T-helper 2 cell (primary cell): ENCODE results near the gene SP3.

Source experiments
- DNase-seq, 5 experiments: peaks; one replicate each; pipeline versions ENCODE4 v3.0.0 to v3.0.0-alpha.2; 2012 to 2022
- total RNA-seq, 2 donors: gene quantifications; one replicate each; lab custom pipeline; 2026; lab: John Stamatoyannopoulos, UW

The SP3 gene
- total RNA-seq = 254 to 391 reads per million in 2 donors

DNA sequence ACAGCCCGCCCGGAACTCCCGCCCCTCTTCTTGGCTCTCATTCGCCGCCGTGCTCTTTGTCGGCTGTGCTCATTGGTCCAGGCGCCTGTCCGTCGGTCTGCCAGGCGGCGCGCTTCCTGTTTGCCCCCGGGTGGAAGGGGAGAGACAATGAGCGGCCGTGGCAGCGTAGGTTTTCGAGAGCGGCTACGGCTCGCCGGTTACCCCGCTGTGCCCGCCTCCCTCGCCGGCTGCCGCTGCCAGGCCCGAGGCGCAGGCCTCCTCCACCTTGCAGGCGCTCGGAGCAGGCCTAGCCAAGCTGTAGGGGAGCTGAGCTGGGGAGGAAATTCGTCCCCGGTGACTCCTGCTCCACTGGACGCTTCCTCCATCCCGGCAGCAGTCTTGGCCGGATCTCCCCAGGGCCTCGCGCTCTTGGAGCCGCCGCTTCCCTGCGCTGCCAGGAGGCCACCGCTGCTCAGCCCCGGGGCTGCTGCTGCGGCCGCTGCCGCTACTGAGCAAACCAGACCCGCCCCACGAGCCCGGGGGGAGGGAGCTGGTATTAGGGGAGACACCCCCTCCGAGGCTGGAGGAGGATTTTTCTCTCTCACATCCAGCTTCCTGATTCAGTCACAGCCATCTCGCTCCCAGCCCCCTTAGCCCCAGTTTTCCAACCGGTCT lies at the start of gene SP3:
TSS of gene SP3 (minus strand) at position 2 of the 654 bp plus-strand sequence. CDS start 202 bp downstream, outside the sequence.
- peak; percentile 89 to 98 (median 93) for DNase-seq

DNA sequence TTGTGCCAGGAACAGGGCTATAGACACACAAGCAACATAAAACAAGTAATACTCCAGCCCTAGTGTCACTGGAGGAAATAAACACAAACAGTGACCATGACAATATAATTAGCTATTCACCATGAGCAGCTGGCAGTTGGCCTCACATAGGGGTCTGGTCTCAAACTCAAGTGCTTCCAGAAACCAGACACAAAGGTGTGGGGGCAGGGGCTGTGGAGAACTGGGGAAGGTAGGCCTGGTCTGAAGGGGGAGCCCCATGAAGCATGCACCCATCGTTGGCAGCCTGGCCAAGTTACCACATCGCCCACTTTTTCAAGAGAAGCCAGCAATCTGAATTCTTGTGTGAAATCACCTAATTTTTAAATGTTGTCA lies 49.5 kb upstream of the SP3 start:
- no peak for DNase-seq

DNA sequence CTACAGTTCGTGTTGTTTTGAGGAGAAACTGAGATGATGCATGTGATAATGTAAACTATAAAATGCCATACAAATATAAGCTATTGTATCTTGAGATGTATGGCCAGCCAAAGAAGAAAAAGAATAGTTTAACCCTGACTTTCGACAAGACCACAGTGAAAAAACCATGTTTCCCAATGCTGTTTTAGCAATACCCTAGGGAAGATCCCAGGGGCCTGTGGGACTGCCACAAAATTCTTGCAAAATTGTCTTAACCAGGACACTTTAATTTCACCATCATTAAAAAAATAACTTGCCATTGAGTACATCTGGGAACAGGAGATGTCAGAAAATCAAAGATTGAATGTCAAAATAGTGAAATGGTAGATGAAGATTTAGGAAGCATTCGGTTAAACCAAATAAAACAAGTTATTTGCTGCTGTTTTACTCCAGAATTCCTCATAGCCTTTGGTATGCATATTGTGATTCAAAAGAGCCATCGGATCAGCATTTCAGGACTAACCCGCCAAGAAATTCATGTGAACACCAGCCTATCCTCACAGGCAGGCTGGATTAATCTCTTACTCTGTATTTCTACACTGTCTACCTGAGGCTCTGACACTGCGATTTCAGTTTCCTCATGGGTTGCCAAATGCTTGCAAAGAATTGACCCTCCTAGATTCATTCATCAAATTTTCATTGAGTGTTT lies 49.0 kb upstream of the SP3 start:
- DNase-seq = no peak

DNA sequence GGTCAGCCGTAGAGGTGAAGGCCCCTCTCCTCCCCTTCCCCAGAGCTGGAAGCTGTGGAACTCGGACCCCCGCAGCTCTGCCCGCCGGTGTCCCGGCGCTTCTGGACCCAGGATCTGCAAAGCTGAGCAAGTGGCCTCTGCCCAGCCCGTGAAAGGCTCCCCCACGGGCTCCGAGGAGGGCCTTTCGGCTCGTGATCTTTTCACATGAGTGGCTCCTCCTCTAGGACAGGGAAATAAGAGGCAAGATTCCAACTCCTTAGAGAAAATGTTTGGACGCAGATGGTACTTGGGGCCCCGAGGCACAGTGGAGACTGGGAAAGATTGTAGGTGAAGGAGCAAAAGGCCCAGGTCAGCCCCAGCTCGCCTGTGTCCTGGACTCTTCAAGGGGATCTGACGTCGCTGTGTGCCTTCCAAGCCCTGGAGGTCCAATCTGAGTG lies 48.2 kb upstream of the SP3 start:
- DNase-seq = no peak

DNA sequence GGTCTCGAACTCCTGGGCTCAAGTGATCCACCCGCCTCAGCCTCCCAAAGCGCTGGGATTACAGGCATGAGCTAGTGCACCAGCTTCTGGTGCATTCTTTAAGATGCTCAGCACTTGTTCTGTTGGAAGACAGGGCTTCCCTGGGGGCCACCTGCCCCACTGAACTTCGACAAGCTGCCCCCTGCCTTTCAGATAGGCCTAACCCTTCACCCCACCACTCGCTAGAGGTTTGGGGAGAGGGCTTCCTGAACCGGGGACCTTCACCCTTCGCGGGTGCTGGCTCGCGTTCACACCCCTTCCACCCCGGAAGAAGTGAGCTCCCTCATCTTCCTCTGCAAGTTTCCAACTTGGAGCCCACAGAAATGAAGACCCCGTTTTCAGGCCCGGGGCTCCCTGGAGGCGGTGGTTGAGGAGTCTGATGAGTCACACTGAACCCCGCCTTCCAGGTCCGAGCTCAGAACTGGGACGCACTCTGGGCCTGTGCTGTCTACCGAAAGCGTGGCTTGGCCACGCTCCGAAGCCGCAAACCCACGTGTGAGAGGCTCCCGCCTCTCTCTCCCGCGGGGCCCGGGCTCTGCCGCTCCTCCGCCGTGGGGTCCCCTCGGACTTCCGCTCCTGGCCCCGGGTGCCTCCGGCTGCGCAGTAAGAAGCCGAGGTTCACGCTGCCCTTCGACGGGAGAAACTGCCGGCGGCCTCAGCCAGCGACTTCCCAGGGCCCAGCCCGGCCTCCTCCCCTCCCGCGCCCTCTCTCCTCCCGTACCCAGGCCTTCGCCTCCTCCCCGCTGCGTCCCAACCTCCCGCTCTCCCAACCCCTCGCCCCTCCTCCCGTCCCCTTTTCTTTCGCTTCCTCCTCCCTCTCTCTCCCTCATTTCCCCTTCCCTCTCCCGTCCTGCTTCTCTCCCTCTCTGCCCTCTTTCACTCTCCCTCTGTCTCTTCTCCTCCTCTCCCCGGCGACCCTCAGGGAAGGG lies 47.5 kb upstream of the SP3 start:
- peak in 2 of 5 experiments; percentile 24 to 44 for DNase-seq

DNA sequence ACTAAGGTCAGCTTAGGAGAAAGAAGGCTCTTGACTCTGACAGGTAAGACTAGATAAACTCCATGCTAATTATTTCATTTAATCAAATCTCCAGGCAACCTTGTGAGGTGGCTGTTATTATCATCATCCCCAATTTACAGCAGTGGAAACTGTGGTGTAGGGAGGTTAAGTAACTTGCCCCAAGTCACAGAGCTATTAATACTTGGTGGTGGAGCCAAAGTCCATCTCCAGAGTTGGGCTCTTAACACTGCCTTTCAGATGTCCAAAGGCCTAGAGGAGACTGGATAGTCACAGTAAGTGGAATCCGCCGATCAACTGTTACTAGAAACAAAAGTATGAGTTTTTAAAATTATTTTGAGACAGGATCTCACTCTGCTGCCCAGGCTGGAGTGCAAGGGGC lies 46.6 kb upstream of the SP3 start:
- DNase-seq = no peak

DNA sequence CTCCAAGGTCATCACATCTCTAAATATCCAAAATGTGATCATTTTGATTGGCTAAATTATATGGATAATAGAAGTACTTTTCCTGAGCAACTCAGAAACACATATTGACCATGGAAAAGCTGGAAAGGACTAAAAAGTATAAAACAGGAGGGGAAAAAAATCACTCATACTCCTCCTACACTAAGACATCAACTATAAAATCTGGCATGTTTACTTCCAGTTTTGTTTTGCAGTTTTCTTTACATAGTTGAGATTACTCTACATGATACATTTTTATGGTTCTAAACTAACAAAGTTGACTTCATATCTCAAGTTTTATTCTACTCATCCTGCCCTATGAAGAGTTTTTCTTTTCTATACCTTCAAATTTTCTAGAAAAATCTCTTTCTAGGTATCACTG lies 46.0 kb upstream of the SP3 start:
- DNase-seq = no peak

DNA sequence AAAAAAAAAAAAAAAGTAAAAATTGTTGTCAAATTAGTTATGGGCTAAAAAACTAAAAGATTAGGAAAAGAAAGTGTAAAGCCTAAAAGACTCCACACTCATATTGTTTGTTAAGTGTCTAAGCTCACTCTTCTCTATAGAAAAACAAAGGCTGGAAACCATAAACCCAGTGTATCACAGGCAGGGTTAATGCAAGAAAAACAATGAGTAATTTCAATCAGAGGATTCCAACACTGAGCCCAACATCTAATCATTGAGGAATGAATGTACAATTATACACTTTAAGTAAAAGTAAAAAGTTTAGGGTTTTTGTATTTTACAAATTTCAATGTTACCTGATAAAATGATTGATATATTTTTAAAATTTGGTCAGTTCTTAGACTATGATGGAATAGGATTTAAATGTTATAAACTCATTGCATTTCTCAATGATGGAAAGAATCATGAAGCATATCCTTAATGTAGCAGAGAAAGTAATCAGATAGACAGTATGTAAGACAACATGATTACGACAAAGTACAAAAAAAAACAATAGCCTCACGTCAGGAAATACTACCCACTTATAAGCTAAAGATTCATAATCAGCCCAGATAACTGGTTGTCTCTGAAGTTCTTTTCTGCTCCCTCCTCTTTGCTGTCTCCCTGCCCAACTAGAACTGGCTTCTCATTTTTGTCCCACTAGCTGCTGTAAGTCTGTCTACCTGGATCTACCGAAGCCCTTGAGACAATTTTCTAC lies 44.5 kb upstream of the SP3 start:
- DNase-seq = no peak

DNA sequence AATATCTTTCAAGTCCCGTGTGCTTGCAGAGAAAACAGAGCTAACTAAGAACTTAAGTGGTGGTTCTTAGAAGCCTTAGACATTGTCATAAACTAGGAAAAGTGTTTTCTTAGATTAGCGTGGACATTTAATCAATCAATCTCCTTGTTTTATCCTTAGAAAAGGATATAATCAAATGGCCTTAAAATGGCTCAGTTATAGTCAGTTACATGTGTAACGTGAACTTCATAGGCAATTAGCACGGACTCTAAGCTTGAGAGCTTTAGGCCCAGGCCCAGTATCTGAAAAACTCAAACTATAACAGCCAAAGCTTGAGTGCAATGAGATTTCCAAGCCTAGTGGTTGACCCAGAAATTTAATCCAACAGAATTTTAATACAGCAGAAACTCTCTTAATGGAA lies 43.5 kb upstream of the SP3 start:
- no peak for DNase-seq

DNA sequence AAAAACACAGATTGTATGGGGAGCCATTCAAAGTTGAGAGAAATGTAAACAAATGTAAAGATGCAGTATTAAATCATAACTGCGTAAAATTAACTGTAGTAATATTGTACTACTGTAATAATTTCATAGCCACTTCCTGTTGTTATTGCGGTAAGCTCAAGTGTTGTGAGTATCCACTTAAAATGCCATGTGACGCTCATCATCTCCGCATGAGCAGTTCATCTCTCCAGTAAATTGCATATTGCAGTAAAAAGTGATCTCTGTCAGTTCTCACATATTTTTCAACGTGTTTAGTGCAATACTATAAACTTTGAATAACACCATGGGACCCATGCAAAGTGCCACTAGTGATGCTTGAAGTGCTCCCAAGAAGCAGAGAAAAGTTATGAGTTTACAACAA lies 41.8 kb upstream of the SP3 start:
- DNase-seq = no peak

DNA sequence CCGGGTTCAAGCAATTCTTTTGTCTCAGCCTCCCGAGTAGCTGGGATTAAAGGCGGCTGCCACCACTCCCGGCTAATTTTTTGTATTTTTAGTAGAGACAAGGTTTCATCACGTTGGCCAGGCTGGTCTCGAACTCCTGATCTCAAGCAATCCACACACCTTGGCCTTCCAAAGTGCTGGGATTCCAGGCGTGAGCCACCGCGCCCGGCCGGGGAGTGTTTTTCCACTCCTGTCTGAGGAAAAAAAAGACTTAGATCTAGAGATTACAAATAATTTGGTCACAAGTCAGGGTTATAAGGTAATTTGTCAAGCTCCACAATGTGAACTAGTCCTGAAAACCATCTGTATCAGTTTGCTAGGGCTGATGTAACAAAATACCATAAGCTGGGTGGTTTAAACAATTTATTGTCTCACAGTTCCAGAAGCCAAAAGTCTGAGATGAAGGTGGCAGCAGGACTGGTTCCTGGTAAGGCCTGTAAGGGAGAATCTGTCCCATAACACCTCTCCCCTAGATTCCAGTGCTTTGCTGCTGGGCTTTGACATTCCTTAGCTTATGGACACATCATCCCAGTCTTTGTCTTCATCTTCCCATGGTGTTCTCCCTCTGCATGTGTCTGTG lies 40.7 kb upstream of the SP3 start:
- no peak for DNase-seq

DNA sequence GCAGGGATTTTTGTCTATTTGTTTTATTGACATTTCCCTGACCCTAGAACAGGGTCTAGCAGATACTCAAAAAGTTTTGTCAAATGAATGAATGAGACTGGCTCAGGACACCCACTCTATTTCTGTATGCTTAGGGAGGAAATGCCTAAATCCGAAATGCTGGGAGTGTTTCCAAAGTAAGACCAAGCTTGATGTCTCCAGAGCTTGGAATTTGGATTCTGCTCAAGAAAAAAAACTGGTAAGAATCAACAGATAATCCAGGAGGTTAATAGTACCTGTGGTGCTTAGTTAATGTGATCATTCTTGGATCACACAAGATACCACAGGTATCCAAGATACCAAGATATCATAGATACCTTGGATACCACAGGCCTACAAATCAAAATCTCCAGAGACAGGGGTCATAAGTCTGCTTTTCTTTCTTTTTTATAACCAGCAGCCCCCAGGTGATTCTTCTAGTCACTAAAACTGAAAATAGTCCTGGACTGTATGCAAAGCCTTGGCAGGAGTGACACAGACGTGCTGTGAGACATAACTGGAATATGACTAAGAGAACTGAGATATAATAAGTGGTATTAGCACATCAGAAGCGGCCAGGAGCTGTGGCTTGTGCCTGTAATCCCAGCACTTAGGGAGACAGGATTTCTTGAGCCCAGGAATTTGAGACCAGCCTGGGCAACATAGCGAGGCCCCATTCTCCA lies 39.9 kb upstream of the SP3 start:
- no peak for DNase-seq

DNA sequence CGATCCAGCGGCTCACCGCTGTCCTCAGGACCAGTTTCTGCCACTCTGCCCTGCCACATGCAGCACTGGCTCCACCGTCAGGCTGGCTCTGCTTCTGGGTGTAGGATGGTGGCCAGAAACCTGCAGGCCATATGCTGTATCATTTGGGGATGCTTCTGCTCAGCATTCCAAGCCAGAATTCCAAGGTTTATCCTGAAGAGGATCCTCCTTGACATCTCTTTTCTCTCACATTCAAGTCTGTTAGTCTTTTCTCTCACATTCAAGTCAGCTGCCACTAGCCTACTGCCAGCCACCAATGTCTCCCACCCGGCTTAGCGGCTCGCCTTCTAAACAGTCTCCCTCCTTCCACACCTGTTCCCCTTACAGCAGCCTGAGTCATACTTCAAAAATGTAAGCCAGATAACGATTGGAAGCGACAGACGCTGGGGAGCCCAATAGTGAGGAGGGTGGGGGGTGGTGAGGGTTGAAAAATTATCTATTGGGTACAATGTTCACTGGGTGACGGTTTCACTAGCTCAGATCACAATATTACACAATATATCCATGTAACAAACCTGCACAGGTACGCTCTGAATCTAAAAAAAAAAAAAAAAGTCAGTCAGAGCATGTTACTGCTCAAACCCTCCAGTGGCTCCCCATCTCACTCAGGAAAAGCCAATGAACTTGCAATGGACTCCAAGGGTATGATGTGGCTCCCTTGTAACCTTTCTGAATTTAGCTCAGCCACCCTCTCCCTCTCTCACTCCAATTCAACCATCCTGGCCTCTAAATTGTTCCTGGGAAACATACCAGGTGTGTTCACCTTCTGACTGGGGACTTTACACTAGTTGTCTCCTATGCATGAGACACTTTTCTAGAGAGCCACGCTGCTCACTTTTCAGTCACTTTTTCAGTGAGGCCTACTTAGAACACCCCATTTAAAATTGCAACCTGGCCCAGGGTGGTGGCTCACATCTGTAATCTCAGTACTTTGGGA lies 38.8 kb upstream of the SP3 start:
- DNase-seq = no peak

DNA sequence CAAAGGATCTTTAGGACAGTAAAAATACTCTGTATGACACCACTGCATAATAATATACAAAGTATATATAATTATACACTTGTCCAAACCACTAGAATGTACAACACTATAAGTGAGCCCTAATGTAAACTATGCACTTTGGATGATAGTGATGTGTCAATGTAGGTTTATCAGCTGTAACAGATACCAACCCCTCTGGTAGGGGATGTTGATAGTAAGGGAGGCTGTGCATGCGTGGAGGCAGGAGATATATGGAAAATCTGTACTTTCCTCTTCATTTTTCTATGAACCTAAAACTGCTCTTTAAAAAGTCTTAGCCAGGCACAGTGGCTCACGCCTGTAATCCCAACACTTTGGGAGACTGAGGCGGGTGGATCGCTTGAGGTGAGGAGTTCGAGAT lies 37.5 kb upstream of the SP3 start:
- DNase-seq = no peak

DNA sequence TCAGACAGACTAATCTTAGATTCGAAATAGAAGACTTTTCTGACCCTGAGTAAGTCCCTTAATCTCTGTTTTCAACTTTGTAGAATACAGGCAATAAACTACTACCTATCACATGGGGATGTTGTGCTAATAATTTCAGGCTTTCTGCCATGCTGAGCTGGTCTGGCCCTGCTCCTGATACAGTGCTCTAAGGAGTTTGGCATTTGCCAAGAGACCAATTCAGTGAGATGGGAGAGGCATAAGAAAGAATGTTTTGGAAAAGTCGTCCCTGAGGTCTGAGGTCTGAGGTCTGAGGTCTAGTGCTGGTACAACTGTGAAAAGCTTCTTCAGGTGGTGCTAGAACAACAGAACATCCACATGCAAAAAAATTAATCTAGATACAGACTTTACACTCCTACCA lies 35.9 kb upstream of the SP3 start:
- DNase-seq = no peak

DNA sequence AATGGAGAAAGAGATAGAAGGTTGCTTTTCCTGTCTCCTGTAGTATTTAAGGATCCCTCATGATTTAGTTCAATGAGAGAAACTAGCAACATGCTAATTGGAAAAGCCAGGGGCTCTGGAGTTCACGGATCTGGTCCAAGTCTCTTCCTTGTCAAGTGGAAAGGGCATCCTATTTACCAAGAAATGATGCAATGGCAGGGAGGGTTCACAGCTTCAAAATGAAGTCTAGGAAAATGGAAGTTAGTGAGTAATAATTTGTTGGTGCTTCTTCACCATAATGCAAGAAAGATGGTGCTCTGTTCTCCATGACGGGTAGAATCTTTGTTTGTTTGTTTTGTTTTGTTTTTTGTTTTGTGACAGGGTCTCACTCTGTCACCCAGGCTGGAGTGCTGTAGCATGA lies 34.6 kb upstream of the SP3 start:
- DNase-seq = no peak

DNA sequence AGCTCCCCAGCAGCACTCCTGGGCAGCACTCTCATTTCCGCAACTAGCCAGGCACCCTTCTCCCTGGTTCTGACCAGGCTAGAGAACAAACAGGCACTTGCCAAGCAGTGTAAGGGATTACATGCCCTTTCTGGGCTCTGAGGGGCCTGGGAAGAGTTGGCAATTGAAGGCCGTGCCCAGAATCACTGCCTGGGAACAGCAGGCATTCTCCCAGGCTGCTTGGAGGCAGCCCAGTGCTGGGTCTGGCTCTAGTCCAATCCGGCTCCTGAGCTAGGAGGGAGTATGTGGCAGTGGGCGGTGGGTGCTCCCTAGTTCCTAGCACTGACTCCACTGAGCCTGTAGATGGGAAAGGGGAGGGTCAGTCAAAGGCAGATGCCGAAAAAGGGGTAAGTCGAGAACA lies 34.1 kb upstream of the SP3 start:
- no peak for DNase-seq

DNA sequence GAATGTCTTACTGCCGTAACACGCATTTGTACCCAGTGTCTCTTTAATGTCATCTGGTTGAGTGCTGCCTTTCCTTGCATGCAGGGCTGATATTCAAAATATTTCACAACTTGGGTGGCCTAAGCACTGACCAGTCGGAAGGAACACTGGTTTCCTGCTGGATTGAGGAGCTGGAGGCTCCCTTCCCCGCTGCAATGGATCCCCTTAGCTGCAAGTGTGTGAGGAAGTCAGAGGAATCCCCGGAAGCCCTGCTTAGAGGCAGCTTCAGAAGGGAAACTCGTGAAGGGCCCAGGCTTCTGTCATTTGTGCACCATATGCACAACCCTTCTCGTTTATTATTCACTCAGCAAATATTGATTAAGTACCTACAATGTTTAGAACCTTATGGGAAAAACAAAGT lies 33.2 kb upstream of the SP3 start:
- no peak for DNase-seq

DNA sequence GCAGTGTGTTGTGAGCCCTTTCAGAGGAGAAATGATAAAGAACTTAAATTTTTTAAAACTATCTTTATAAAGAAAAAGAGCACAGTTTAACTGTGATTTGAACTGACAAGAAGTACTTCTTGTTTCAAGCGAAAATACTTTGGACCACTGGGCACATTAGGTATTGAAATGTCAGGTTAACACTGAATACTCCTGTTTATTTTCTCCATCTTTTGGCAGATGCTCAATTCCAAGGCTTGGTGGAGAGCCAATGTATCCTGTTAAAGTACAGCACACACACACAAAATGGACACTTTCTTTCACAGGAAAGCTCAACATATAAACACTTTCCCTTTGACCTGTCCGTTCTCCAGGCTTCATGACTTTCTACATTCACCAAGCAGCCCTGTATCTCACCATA lies 32.6 kb upstream of the SP3 start:
- no peak for DNase-seq

DNA sequence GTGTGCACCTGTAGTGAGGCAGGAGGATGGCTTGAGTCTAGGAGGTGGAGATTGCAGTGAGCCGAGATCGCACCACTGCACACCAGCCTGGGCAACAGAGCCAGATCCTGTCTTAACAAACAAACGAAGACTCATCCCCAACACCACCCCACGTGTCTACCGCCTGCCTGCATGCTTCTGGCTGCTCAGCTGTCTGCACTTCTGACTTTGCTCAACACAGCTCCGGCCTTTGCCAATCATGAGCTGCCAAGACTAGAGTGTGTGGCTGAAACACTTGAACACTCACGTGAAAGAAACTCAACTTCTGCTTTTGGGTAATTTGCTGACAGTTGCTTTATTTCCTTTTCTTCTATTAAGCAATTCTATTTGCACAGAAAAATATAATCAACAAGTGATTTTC lies 32.1 kb upstream of the SP3 start:
- peak in 1 of 5 experiments; percentile 16 for DNase-seq
